GM21515 (cell line): ENCODE results near the gene FHIP2A.
"Not testable (repeated sequence)": the region's sequence is repeated elsewhere in the genome, so short reads cannot be mapped to it uniquely, and the experiment has no call there.

Experiments
- ATAC-seq: cut with Tn5 transposase; IDR thresholded peaks from one replicate; pipeline ENCODE4 v1.9.1; 2021; ENCODE audit not compliant: unreplicated experiment

FHIP2A gene

GRCh38 chr10:114816308-114816707, 5.3 kb upstream of the FHIP2A start:
- ATAC-seq: no peak

DNA sequence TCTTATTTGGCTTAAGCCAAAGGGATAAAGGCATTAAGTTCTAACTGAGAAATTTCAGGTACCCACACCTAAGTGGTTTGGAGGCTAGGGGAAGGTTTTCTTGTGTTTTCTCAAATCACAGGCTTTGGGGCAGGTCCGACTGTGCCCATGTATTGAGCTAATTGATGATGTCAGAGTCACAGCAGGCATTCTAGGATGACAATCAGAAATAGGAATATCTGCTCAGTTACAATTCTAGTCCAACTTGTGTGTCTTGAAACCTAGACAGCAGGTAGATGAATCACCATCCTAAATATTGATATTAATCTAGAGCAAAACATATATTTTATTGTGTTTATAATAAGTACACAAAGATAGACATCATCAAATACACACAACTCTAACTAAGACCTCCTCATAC, 2.3 kb upstream of the FHIP2A start:
- no peak for ATAC-seq

DNA sequence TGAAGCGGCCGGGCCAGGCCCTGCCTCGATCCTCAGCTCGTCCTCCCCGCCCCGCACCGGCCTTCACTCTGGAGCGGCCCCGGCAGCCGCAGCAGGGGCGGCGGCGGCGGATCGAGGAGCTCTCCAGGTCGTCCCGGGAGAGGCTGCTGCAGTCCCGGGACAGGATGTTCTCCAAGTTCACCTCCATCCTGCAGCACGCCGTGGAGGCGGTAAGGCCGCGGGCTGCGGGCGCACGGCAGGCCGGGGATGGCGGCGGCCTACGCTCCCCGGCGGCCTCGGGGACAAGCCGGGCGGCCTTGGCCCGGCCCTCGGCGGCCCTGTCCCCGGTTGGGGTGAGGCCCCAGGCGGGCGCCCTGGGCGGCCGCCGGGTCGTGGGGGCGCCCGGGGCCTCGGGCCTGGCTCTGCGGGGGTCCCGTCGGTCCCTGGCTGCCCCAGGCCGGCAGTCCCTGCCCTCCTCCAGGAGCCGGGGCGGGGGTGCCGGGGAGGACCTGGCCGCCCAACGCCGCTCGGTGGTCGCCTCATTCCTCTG, 399 bp downstream of the FHIP2A start:
- ATAC-seq: peak; percentile 35

DNA sequence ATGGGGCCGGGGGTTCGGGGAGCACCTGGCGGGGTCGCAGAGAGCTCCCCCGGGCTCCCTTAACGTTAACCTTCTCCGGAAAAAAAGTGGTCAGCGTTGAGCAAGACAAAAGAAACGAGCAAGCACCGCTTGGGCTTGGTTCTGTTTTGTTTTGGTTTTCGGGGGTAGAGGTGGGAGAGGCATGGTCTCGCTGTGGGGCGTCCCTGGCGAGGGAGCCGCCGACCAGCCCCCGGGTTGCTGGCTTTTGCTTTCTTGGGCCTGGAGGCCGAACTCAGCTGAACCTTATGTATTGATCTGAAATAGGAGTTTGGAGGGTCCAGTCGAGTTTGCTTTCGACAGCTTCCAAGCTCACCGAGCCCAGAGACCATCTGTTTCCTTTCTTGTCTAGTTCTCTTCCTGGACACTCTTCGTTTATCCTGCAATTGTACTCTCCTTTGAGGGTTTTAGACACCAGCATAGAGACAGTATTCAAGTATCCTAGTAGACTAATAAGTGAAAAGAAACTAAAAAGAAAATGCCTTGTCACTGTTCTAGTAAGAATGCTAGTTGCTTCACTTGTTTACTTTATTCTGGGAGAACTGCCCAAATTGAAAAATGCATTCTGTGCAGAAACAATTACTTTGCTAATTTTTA, 980 bp downstream of the FHIP2A start:
- peak; percentile 26 for ATAC-seq

DNA sequence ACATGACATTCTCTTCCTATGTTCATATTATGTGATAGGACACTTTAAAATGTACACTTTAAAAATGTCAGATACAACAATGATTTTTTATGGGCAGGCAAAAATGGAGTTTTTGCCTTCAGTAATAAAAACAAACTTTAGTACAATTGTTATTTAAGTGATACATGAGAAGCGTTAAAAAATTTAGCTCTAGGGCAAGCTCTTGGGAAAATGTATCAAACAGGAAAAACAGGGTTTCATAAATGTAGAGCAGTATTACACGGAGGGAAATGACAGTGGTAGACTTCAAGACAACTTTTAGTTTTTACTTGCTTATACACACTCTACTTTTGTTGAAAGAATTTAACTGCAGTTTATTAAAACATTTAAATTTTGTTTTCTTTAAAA, 1.5 kb downstream of the FHIP2A start:
- ATAC-seq: no peak

- ATAC-seq: no peak
These were observed 2.8 kb downstream of the FHIP2A start for GRCh38 chr10:114824391-114824790.

GRCh38 chr10:114825513-114826253, 4.1 kb downstream of the FHIP2A start:
- ATAC-seq: peak; percentile 47

DNA sequence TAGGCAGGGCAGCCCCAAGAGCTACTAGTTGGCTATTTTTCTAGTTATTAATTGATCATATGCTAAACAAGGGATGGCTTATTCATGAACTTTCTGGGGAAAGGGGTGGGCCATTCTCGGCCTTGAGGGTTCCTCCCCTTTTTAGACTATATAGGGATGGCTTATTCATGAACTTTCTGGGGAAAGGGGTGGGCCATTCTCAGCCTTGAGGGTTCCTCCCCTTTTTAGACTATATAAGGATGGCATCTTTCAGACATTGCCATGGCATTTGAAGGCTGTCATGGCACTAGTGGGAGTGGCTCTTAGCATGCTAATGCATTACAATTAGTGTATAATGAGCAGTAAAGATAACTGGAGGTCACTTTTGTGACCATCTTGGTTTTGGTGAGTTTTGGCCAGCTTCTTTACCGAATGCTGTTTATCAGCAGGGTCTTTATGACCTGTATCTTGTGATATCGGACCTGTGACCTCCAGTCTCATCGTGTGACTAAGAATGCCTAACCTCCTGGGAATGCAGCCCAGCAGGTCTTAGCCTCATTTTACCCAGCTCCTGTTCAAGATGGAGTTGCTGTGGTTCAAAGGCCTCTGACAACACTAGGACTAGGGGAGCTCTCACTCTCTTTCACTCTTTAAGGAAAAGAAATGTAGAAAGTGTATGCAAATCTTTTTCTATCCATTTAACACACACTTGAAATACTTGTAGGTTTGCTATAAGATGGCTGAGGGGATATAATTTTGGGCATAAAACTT, 7.8 kb downstream of the FHIP2A start:
- ATAC-seq: no peak

- no peak for ATAC-seq
These were observed 9.7 kb downstream of the FHIP2A start for GRCh38 chr10:114831186-114831867.

GRCh38 chr10:114837690-114838089, 16.1 kb downstream of the FHIP2A start:
- ATAC-seq: no peak

GRCh38 chr10:114839901-114840300, 18.3 kb downstream of the FHIP2A start:
- ATAC-seq: no peak

- ATAC-seq: no peak
These were observed 24.6 kb downstream of the FHIP2A start for GRCh38 chr10:114845978-114846693.

GRCh38 chr10:114847517-114847916, 25.9 kb downstream of the FHIP2A start:
- not testable (repeated sequence) for ATAC-seq

DNA sequence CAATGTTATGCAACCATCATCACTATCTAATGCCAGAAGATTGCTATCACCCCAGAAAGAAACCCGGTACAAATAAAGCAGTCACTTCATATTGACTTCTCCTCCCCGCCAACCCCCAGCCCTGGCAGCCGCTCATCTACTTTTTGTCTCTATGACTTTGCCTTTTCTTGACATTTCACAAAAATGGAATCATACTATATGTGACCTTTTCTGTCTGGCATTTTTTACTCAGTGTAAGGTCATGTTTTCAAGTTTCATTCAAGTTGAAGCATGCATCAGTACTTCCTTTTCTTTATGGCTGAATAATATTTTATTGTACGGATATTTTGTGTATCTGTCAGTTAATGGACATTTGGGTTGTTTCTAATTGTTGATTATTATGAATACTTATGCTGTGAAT, 28.1 kb downstream of the FHIP2A start:
- no peak for ATAC-seq

GRCh38 chr10:114850126-114850525, 28.5 kb downstream of the FHIP2A start:
- no peak for ATAC-seq

DNA sequence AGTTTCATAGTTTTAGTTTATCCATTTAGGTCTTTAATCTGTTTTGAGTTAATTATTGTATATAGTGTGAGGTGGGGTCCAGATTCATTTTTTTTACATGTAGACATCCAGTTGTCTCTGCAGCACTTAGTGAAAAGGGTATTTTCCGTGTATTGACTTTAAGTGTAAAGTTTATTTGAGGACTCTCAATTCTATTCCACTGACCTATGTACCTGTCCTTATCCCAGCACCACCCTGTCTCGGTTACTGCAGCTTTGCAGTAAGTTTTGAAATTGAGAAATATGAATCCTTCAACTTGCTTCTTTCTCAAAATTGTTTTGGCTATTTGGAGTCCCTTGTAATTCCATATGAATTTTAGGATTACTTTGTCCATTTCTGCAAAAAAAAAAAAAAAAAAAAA, 29.8 kb downstream of the FHIP2A start:
- ATAC-seq: no peak

DNA sequence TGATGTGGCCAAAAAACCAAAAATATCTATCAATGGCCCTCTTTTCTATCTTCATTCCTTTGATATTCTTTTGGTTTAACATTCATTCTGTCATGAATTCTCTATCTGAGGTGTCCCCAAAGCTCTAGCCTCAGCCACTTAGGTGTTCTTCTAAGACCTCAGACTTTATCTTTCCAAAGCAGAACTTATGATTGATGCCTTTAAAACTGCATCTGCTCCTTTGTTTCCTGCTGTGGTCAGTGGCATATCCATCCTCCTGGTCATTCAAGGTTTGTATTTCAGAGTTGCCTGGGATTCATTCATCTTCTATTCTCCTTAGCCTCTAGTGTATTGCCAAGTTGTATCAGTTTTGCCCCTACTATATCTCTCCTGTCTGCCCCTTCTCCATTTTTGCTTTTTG, 30.6 kb downstream of the FHIP2A start:
- no peak for ATAC-seq

GRCh38 chr10:114854906-114855305, 33.3 kb downstream of the FHIP2A start:
- ATAC-seq: no peak

GRCh38 chr10:114855776-114856543, 34.4 kb downstream of the FHIP2A start:
- ATAC-seq: no peak
